ENCODE results near the gene MAFF.
"Not testable (repeated sequence)": the region's sequence is repeated elsewhere in the genome, so short reads cannot be mapped to it uniquely, and the experiment has no call there.

Gene MAFF

DNA sequence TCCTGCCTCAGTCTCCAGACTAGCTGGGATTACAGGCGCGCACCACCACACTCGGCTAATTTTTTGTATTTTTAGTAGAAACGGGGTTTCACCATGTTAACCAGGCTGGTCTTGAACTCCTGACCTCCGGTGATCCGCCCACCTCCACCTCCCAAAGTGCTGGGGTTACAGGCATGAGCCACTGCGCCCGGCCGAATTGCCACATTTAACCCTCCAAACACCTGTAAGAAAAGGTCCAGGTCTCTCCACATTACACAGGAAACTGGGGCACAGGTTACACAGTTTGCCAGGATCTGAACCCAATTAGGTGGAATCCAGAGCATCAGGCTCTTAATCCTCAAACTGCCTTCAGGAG, 24.2 kb upstream of the MAFF start:
- not testable (repeated sequence) for DNase-seq (ENCODE audit: low read depth)

DNA sequence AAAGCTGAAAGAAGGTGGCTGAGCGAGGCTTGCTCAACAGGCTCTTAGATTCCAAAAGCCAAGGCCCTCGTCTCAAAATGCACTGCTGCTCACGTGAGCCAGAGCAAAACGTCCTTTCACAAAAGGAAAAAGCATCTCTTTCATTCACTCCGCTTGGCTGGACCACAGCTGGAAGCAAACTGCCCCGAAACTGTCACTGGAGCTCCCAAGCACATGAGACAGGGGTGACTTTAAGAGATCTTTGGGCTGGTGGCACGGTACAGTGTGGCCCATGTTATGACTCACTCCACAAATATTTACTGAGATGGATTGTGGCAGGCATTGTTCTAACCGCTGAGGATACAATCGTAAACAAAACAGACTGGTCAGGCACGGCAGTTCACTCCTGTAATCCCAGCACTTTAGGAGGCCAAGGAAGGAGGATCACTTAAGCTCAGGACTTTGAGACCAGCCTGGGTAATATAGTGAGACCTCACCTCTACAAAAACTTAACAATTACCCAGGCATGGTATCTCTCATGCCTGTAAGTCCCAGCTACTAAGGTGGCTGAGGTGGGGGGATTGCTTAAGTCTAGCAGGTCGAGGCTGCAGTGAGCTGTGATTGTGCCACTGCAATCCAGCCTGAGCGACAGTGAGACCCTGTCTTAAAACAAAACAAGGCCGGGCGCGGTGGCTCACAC, 23.7 kb upstream of the MAFF start:
- no peak for DNase-seq (ENCODE audit: low read depth)

DNA sequence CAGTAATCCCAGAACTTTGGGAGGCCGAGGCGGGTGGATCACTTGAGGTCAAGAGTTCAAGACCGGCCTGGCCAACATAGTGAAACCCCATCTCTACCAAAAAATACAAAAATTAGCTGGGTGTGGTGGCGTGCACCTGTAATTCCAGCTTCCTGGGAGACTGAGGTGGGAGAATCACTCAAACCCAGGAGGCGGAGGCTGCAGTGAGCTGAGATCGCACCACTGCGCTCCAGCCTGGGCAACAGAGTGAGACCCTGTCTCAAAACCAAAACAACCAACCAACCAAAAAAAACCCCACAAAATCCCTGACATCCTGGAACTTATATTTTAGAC, 23.2 kb upstream of the MAFF start:
- DNase-seq (ENCODE audit: low read depth), result not testable (repeated sequence)

DNA sequence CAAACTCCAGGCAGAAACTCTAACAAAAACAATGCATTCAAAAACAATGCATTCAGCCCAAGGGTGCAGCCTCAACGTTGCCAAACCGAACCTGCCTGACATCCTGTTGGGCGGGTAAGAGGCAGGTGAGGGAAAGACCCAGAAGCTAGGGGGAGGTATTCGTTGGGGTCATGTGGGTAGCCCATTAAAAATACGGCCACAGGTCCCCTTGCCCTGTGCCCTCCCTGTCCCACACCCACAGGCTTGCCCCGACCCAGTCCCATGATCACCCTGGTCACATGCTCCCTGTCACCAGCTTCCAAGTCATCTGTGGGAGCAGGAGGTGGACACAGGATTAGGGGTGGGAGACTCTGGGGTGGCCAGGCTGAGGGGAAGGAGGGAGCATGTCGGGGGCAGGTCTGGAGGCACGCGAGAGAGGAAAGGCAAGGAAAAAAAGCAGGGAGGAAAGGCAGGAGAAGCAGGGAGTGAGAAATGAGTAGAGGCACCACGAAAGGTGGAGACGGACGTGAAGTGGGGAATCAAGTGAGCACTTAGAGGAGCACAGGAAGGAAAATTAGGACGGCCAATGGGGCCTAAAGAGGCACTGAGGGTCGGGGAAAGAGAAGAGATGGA, 20.8 kb upstream of the MAFF start:
- no peak for DNase-seq (ENCODE audit: low read depth)

DNA sequence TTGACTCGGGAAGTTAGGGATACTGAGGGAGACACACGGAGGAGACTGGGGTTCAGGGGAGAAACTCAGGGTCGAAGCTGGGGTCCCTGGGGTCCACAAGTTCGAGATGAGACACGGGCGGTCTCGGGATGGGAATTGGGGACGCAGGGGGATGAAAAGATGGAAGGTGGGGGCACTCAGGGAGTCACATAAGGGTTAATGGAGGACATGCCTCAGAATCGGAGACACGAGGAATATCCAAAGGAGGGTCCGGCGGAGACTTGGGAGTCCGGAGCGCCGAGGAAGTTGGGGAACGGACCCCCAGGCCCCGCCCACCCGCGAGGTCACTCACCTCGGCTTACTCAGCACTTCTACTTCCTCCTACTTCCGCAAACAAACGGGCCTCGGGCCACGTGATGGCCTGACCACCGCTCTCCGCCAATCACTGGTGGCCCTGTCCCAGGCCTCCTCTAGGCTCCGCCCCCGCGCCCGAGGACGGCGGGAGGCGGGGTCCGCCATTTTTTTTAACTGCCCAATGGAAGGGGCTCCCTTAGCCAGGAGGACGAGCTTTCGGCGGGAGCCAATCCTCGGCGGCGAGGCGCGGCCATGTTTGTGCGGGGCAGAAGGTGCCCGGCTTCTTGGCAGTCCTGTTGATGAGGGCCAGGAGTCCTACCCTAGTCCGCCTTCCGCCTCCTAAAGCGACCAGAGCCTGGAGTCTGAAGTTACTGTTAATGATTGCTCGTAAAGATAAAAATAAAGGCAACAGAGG, 20.2 kb upstream of the MAFF start, which contains the start of gene PLA2G6:
Gene PLA2G6 (minus strand): TSS at position 378 of the 748 bp plus-strand sequence. CDS start 12,404 bp downstream, outside the sequence.
- DNase-seq (ENCODE audit: low read depth), result peak; percentile 99

DNA sequence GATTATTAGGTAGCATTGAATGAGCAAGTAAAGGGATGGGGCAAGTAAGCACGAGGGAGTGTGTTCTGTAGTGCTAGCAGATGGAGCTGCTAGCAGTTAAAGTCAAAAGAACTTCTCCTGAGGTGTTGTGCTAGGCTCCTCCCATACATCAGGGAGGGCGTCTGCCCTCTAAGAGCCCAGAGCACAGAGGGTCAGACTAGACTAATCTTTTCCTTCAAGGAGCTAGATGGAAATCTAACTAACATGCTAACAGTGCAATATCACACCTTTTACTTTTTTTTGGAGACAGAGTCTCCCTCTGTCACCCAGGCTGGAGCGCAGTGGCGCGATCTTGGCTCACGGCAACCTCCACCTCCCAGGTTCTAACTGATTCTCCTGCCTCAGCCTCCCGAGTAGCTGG, 17.0 kb upstream of the MAFF start:
- DNase-seq (ENCODE audit: low read depth), result no peak

DNA sequence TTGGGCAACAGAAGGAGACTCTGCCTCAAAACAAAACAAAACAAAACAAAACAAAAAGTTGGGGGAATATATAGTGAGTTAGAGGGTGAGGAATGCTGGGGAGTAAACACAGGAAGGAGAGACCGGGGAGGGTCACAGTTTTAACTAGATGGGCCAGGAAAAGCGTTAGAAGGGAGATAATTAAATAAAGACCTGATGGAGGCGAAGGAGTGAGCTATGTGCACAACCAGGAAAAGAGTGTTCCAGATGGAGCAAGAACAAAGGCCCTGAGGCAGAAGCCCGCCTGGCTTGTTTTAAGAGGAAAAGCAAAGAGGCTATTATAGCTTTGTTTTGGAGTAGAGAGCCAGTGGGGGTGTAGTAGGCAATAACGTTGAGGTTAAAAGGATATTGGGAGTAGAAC, 15.4 kb upstream of the MAFF start:
- no peak for DNase-seq (ENCODE audit: low read depth)

DNA sequence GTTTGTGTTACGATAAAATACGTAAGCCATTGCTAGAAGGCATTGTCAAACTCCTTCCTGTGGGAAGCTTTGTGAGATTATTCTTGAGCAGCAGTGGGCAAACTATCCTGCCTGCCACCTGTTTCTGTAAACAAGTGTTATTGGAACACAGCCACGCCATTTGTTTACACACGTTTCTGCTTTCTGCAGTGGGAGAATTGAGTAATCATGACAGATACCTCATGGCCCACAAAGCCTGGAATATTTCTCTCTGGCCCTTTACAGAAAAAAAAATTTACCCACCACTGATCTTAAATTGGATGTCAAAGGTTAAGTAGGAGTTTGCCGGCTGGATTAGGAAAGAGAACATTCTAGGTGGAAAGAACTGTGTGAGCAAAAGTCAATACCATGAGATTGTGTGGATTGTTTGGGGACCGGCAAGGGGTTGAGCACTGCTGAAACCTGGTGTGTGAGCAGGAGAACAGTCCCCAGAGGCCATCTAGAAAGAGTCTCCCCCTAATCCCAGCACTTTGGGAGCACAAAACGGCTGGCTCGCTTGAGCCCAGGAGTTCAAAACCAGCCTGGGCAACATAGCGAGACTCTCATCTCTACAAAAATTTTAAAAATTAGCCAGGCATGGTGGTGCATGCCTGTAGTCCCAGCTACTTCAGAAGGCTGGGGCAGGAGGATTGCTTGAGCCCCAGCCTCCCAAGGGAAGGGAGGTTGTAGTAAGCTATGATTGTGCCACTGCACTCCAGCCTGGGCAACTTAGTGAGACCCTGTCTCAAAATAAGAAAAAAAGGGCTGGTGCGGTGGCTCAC, 14.2 kb upstream of the MAFF start:
- DNase-seq (ENCODE audit: low read depth), result no peak

DNA sequence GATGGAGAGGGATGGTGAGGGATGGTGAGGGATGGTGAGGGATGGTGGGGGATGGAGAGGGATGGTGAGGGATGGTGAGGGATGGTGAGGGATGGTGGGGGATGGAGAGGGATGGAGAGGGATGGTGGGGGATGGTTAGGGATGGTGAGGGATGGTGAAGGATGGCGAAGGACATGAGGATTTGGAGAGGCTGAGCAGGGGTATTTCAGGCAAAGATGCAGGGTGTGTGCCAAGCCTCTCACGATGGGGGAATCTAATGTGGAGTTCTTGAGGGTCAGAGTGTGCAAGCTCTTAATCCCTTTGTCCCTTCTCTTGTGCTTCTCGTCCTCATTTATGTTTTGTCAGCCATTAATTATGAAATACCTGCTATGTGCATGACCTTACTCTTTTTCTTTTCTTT, 12.7 kb upstream of the MAFF start:
- DNase-seq (ENCODE audit: low read depth), result no peak

DNA sequence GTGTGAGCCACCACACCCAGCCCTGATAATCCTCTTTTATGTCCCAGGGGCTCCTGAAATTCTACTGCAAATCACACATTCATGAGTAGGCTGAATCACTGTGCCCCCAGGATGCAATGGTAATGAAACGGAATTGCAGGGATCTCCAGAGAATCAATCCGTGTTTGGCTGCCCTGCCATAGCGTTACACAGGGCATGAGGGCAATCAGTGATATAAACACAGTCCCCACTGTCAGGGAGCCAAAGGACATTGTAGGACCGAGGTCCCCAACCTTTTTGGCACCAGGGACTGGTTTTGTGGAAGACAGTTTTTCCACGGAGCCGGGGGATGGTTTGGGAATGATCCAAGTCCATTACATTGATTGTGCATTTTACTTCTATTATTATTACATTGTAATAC, 11.2 kb upstream of the MAFF start:
- DNase-seq (ENCODE audit: low read depth), result no peak

DNA sequence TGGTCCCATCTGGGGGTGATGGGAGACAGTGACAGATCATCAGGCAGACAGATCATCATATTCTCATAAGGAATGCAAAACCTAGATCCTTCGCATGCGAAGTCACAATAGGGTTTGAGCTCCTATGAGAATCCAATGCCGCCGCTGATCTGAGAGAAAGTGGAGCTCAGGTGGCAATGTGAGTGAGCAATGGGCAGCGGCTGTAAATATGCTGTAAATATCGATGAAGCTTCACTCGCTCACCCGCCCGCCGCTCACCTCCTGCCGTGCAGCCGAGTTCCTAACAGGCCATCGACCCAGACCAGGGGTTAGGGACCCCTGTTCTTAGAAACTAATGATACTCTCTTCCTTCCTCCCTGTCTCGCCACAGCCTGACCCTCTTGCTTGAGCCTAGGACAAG, 10.7 kb upstream of the MAFF start:
- DNase-seq (ENCODE audit: low read depth), result no peak

DNA sequence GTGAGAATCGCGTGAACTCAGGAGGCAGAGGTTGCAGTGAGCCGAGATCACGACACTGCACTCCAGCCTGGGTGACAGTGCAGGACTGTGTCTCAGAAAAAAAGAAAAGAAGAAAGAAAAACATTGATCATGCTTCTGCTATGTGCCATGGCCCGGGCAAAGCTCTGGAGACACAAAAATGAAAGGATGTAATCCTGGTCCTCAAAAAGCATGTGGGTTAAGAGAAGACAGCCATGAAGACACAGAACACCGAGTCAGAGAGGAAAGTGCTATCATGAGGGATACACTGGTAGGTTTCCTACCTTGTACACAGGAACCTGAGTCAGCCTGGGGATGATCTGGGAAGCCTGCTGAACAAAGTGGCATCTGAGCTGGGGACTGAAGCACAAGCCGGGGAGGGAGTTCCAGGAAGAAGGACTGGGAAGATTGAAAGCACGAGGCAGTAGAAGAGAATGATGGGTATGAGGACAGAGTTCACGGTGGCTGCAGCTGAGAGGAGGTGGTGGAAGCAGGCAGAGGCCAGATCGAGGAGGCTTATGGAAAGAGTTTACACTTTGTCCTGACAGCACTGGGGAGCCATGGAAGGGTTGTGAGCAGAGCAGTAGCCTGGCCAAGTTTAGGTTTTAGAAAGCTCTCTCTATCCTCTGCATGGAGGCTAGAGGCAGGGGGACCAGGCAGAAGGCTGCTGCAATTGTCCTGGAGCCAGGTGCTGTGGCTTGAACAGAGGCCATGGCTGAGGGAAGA, 9.9 kb upstream of the MAFF start:
- DNase-seq (ENCODE audit: low read depth), result no peak

DNA sequence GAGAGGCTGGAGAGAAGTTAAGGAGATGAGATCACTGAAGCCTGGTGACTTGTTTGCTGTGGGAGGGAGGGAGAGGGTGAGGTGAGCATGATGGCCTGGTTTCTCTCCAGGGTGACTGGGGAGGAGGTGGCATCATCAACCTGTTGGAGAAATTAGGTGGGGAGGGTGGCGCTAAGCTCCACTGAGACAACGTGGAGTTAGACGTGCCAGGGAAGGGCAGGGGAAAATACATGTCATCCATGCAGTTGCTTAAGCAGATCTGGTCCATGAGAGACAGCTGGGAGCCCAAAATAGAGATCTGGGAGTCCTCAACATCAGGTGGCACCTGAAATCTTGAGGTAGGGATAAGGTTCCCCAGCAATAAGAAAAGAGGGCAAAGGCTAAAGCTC, 9.3 kb upstream of the MAFF start:
- DNase-seq (ENCODE audit: low read depth), result no peak

DNA sequence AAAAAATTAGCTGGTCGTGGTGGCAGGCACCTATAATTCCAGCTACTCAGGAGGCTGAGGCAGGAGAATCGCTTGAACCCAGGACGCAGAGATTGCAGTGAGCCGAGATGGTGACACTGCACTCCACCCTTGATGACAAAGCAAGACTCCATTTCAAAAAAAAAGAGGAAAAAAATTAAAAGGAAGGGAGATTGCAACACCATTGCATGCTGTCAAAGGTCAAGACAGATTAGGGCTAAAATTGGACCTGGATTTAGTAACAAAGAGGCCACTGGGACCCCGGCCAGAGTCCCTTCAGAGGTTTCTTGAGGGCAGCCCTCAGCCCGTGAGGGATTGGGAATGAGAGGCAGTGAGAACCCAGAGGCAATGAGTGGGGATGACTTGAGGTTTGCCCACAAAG, 8.2 kb upstream of the MAFF start:
- no peak for DNase-seq (ENCODE audit: low read depth)

DNA sequence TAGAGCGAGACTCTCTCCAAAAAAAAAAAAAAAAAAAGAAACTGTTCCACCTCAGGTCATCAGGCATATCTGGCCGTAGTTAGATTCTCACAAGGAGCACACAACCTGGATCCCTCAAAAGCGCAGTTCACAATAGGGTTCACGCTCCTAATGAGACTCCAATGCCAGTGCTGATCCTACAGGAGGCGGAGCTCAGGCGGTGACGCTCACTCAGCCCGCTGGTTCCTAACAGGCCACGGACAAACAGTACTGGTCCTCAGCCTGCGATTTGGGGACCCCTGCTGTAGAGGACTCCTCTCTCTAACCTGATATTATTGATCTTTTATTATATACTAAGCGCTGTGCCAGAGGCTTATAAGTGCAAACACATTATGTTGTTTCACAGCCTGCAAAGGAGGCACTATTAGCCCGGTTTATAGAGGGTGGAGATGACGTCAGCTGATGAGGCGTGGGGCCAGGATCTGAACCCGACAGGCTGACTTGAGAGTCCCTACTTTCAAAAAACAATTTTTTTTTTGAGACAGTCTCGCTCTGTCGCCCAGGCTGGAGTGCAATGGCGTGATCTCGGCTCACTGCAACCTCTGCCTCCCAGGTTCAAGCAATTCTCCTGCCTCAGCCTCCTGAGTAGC, 4.9 kb upstream of the MAFF start:
- no peak for DNase-seq (ENCODE audit: low read depth)

DNA sequence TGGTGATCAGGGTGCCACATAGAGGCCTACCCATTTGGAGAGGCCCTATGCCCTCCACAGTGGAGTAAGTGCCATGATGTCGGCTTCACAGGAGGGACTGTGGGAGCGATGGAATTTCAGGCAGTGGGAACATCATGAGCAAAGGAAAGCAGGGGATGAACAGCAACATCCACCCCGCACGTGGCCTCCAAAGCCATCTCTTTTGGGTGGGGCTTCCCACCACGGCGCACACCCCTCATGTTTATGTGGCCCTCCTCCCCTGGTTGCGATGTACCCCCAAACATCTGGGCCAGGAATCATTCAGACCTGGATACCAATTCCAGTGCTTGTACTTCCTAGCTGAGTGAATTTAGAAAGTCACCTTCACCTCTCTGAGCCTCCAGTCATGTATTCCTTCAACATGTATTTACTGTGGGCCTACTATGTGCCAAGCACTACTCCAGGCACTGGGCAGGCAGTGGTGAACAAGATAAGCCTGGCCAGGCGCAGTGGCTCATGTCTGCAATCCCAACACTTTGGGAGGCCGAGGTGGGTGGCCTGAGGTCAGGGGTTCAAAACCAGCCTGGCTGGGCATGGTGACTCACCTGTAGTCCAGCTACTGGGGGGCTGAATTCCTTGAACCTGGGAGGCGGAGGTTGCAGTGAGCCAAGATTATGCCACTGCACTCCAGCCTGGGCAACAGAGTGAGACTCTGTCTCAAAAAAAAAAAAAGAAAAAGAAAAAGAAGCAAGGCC, 1.8 kb upstream of the MAFF start:
- DNase-seq (ENCODE audit: low read depth), result no peak

DNA sequence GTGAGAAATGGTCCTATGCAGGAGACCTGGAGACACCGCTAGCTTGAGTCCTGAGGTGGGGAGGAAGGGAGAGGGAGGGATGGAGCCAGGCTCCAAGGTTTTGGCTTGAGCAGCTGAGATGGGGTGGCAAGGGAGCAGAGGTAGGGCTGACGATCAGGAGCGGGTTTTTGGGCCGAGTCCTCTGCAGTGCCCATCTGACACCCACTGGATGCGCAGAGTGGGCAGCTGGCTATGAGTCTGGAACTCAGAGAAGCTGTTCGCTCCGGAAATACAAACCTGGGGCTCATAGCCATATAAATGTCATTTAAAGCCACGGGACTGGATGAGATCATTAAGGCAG, 453 bp upstream of the MAFF start:
- no peak for DNase-seq (ENCODE audit: low read depth)

DNA sequence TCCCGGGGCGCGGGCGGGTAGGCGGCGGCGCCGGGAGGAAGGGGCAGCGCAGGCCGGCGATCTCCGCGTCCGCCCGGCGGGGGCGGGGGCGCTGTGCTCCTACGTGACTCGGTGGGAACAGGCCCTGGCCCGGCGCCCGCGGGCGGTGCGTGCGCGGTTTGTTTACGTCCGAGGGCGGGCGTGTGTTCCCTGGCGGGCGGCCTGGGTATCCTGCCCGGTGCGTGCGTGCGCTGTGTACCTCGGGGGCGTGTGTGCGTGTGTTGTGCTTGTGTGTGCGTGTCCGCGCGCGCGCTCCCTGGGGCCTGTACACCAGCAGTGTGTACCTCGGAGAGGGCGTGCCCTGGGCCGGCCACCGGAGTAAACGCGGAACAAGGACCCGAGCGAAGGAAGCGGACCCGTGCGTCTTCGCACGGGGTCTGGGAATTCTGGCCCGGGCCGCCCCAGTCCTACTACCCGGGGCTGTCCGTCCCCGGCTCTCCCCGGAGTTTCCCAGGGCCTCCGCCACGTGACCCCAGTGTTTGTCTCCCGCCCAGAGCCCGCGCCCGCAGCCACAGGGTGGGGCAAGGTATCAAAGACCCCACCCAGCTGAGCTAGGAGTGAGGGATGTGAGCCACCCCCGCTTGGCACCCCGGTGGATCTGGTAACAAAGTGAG, 769 bp downstream of the MAFF start:
- peak; percentile 56 for DNase-seq (ENCODE audit: low read depth)

DNA sequence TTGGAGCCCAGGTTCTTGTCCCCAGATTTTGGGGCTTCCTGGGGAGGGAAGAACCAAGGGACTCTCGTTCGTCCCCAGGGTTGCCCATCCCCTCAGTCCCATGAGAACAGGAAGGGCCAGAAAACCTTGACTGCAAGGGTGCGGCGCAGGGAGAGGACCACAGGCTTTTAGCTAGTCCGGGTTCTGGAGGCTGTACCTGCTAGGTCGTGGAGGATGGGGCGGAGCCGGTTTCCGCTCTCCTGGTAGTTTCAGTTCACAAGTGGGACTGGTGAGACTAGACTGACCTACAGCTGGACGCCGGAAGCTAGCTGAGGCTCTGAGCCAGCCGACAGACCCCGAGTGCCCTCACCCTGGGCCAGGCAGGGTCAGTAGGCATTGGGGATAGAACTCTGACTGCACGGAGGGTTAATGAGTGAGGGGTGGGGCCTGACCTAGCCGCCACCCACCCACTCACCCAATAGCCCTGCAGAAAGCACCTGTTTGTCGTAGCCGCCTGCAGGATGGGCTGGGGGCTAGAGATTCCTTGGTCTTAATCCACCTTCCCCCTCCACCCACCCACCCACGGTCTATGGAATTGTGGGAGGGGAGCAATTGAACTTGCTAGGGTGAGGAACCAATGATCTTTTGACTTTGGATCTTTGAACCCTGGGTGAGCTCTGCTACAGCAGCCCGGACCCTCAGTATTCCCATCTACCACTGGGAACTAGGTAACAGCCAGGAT, 1.5 kb downstream of the MAFF start:
- DNase-seq (ENCODE audit: low read depth), result no peak

Data from activated T-cell treated with anti-CD3 and anti-CD28 coated beads for 48 hours (primary cell).